Activated naive CD8-positive, alpha-beta T cell treated with anti-CD3 and anti-CD28 coated beads, Interleukin-2, amount 50 U/mL, for 16 hours (primary cell): ENCODE data around the gene MYLK.

Experiments used
- DNase-seq: peaks from one replicate; pipeline ENCODE4 v3.0.0-alpha.2; 2020; ENCODE audit warnings: low read depth, low spot score

MYLK gene

GRCh38 chr3:123773681-123774431 is 110.3 kb downstream of the MYLK start:
- no peak for DNase-seq

GRCh38 chr3:123769356-123769743 is 114.8 kb downstream of the MYLK start:
- no peak for DNase-seq

GRCh38 chr3:123768480-123769355 is 115.4 kb downstream of the MYLK start:
- no peak for DNase-seq

GRCh38 chr3:123767564-123768292 is 116.4 kb downstream of the MYLK start:
- no peak for DNase-seq

GRCh38 chr3:123767009-123767372 is 117.1 kb downstream of the MYLK start:
- DNase-seq, result no peak

GRCh38 chr3:123766193-123767008 is 117.7 kb downstream of the MYLK start:
- DNase-seq, result no peak

- DNase-seq, result no peak
Measured at GRCh38 chr3:123765475-123766128, 118.5 kb downstream of the MYLK start.

GRCh38 chr3:123764647-123765046 is 119.5 kb downstream of the MYLK start:
- DNase-seq, result no peak

GRCh38 chr3:123762805-123763204 is 121.3 kb downstream of the MYLK start:
- no peak for DNase-seq

GRCh38 chr3:123760817-123761216 is 123.3 kb downstream of the MYLK start:
- DNase-seq, result no peak

- no peak for DNase-seq
Measured at GRCh38 chr3:123759871-123760270, 124.3 kb downstream of the MYLK start.

GRCh38 chr3:123759311-123759710 is 124.8 kb downstream of the MYLK start:
- DNase-seq, result no peak

- DNase-seq, result no peak
Measured at GRCh38 chr3:123758081-123758564, 126.0 kb downstream of the MYLK start.

- no peak for DNase-seq
Measured at GRCh38 chr3:123757281-123757940, 126.7 kb downstream of the MYLK start.

- no peak for DNase-seq
Measured at GRCh38 chr3:123755501-123755900, 128.6 kb downstream of the MYLK start.

GRCh38 chr3:123755085-123755484 is 129.0 kb downstream of the MYLK start:
- no peak for DNase-seq

- no peak for DNase-seq
Measured at GRCh38 chr3:123753286-123753685, 130.8 kb downstream of the MYLK start.

GRCh38 chr3:123752228-123752627 is 131.9 kb downstream of the MYLK start:
- DNase-seq, result no peak

- no peak for DNase-seq
Measured at GRCh38 chr3:123751433-123751832, 132.7 kb downstream of the MYLK start.
